ENCODE measurements around the gene ATP2C2.

The ATP2C2 gene

DNA sequence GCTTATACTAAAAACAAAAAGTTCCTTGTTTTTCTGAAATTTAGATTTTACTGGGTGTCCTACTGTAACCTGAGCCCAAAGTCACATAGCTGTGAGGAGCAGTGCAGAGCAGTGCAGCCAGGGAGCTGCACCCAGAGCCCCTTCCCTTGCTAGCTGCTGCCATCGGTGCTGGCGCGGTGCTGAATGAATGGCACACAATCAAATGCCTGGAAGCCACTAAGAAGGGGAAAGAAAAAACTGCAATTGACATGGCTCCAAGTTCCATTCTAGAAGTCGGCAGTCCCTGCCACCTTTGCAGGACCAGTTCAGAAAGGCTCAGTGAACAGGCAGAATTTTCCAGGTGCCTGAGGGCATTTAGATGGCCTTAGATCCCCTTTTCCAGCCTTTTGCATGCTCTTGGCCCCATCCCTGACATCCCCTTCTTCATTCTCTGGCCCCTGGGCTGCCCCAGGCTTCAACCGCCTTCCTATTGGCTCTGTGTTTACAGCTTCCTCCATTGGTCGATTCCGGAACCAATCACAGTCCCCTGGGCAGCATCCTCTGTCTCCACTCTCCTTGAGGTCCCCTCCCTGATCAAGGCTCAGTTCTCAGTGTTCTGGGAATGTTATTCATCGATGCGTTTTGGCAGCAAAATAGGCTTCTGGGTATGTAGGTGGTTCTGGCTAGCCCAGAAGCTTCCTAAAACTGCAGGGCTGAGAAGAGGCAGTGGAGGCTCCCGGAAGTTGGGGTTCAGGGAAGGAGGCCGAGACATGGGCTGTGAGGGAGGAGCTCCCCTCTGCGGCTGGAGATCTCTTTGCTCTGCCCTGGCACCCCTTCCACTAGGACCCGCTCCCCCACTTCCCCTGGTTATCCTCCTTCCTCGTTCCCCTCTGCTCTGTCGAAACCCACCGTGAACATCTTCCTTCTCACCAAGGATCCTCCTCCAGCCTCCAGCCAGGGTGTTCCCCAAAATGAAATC lies 37.9 kb downstream of the ATP2C2 start:
- ChIA-PET CTCF (no interaction called here), POLR2A (no interaction called here)
- no peak overlapping the region for H3K4me3 ChIP-seq (ENCODE audit: low read depth, low read length)
- no peaks in the 10 kb centered on the region for H3K36me3 ChIP-seq (ENCODE audit: control insufficient read depth in 2 of 2, insufficient read depth in 1 of 2, low read length in 2 of 2)
- H3K27ac ChIP-seq (ENCODE audit: extremely low read depth, low read depth, low read length), result no peak overlapping the region
- H3K9me3 ChIP-seq (ENCODE audit: control insufficient read depth, insufficient read depth, low read depth, low read length), result no peaks in the 10 kb centered on the region
- H3K4me1 ChIP-seq (ENCODE audit: control insufficient read depth, insufficient read depth, low read length), result no peaks in the 10 kb centered on the region
- TF ChIP-seq ZNF501 (tag by site-specific recombination; IDR thresholded peaks at IDR 0.05), result no peak
- TF ChIP-seq TCF7L2 (IDR thresholded peaks at IDR 0.05; ENCODE audit: borderline replicate concordance, low read depth, low read length), result no peak
- no peak for TF ChIP-seq ZNF561 (tag by site-specific recombination; IDR thresholded peaks at IDR 0.05; ENCODE audit: borderline replicate concordance)
- no peak for TF ChIP-seq ZNF366 (tag by site-specific recombination; conservative IDR thresholded peaks at IDR 0.05)

DNA sequence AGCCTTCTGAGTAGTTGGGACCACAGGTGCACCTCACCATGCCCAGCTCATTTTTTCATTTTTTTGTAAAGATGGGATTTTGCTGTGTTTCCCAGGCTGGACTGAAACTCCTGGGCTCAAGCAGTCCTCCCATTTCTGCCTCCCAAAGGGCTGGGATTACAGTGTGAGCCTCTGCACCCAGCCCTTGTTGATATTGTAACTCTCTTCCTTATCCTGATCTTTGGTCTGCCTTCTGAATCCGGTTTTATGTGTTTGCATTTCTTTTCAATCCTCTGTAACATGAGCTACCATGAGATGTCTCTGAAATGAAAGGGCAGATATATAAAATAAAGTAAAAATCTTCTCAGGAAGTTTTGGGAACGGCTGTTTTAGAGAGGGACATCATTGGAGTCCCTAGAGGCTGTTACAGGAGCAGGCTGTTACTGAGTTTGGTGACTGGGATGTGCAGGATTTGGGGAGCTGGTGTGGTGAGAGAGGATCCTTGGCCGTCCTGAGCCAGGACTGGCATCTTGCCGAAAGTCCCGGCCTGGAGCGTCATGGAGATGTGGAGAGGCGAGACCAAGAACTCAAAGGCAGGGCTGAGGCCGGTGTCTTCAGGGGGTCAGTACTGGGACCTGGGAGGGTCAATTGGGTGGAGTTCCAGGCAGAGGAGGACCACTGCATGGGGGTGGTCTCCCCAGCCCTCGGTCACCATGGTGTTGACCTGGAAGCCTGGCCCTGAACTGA lies 39.4 kb downstream of the ATP2C2 start:
- H3K4me1 ChIP-seq (ENCODE audit: control insufficient read depth, insufficient read depth, low read length), result no peaks in the 10 kb centered on the region
- H3K36me3 ChIP-seq (ENCODE audit: control insufficient read depth in 2 of 2, insufficient read depth in 1 of 2, low read length in 2 of 2), result no peaks in the 10 kb centered on the region
- no peak overlapping the region for H3K4me3 ChIP-seq (ENCODE audit: low read depth, low read length)
- ChIA-PET POLR2A (no interaction called here), CTCF (interaction anchor here (0.6 kb wide), 1 partner anchor 28 kb away, joined by 4 read pairs; no protein-coding TSS in a partner anchor)
- H3K27ac ChIP-seq (ENCODE audit: extremely low read depth, low read depth, low read length), result no peak overlapping the region
- no peak for TF ChIP-seq KLF1 (tag by site-specific recombination; IDR thresholded peaks at IDR 0.05)
- TF ChIP-seq ZNF202 (tag by site-specific recombination; IDR thresholded peaks at IDR 0.05; ENCODE audit: borderline replicate concordance), result no peak
- TF ChIP-seq, protein P1, sequence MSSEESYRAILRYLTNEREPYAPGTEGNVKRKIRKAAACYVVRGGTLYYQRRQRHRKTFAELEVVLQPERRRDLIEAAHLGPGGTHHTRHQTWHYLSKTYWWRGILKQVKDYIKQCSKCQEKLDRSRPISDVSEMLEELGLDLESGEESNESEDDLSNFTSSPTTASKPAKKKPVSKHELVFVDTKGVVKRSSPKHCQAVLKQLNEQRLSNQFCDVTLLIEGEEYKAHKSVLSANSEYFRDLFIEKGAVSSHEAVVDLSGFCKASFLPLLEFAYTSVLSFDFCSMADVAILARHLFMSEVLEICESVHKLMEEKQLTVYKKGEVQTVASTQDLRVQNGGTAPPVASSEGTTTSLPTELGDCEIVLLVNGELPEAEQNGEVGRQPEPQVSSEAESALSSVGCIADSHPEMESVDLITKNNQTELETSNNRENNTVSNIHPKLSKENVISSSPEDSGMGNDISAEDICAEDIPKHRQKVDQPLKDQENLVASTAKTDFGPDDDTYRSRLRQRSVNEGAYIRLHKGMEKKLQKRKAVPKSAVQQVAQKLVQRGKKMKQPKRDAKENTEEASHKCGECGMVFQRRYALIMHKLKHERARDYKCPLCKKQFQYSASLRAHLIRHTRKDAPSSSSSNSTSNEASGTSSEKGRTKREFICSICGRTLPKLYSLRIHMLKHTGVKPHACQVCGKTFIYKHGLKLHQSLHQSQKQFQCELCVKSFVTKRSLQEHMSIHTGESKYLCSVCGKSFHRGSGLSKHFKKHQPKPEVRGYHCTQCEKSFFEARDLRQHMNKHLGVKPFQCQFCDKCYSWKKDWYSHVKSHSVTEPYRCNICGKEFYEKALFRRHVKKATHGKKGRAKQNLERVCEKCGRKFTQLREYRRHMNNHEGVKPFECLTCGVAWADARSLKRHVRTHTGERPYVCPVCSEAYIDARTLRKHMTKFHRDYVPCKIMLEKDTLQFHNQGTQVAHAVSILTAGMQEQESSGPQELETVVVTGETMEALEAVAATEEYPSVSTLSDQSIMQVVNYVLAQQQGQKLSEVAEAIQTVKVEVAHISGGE (tag by site-specific recombination; conservative IDR thresholded peaks at IDR 0.05; ENCODE audit: low read depth), result no peak
- TF ChIP-seq ZNF585B (tag by site-specific recombination; IDR thresholded peaks at IDR 0.05), result no peak
- TF ChIP-seq, protein P2, sequence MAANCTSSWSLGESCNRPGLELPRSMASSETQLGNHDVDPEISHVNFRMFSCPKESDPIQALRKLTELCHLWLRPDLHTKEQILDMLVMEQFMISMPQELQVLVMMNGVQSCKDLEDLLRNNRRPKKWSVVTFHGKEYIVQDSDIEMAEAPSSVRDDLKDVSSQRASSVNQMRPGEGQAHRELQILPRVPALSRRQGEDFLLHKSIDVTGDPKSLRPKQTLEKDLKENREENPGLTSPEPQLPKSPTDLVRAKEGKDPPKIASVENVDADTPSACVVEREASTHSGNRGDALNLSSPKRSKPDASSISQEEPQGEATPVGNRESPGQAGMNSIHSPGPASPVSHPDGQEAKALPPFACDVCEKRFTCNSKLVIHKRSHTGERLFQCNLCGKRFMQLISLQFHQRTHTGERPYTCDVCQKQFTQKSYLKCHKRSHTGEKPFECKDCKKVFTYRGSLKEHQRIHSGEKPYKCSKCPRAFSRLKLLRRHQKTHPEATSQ (tag by site-specific recombination; IDR thresholded peaks at IDR 0.05), result no peak
- TF ChIP-seq, protein P3, sequence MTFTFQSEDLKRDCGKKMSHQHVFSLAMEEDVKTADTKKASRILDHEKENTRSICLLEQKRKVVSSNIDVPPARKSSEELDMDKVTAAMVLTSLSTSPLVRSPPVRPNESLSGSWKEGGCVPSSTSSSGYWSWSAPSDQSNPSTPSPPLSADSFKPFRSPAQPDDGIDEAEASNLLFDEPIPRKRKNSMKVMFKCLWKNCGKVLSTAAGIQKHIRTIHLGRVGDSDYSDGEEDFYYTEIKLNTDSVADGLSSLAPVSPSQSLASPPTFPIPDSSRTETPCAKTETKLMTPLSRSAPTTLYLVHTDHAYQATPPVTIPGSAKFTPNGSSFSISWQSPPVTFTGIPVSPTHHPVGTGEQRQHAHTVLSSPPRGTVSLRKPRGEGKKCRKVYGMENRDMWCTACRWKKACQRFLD (tag by site-specific recombination; IDR thresholded peaks at IDR 0.05), result no peak
- no peak for TF ChIP-seq ZBTB1 (tag by site-specific recombination; IDR thresholded peaks at IDR 0.05)
- TF ChIP-seq, protein P4, sequence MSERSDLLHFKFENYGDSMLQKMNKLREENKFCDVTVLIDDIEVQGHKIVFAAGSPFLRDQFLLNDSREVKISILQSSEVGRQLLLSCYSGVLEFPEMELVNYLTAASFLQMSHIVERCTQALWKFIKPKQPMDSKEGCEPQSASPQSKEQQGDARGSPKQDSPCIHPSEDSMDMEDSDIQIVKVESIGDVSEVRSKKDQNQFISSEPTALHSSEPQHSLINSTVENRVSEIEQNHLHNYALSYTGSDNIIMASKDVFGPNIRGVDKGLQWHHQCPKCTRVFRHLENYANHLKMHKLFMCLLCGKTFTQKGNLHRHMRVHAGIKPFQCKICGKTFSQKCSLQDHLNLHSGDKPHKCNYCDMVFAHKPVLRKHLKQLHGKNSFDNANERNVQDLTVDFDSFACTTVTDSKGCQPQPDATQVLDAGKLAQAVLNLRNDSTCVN (tag by site-specific recombination; optimal IDR thresholded peaks at IDR 0.05), result no peak
- no peaks in the 10 kb centered on the region for H3K9me3 ChIP-seq (ENCODE audit: control insufficient read depth, insufficient read depth, low read depth, low read length)

Data from HEK293 (cell line).